ENCODE data around the gene OR5H14.
"Not testable (repeated sequence)": the region's sequence is repeated elsewhere in the genome, so short reads cannot be mapped to it uniquely, and the experiment has no call there.

The OR5H14 gene

GRCh38 chr3:98147179-98147578 is at the start of gene OR5H14:
Gene OR5H14 (plus strand): TSS chr3:98147479. CDS start chr3:98149386, 1,907 bp downstream.
- ATAC-seq = no peak

- ATAC-seq = no peak
These were observed 47.4 kb upstream of the OR5H14 start for GRCh38 chr3:98099848-98100247.

GRCh38 chr3:98108162-98108561 is 39.1 kb upstream of the OR5H14 start:
- ATAC-seq = no peak

GRCh38 chr3:98109807-98110549 is 37.3 kb upstream of the OR5H14 start:
- ATAC-seq = no peak

GRCh38 chr3:98110550-98110908 is 36.8 kb upstream of the OR5H14 start:
- no peak for ATAC-seq

GRCh38 chr3:98114264-98114663 is 33.0 kb upstream of the OR5H14 start:
- ATAC-seq = no peak

- no peak for ATAC-seq
These were observed 31.6 kb upstream of the OR5H14 start for GRCh38 chr3:98115717-98116116.

GRCh38 chr3:98130421-98130820 is 16.9 kb upstream of the OR5H14 start, which contains the start of gene OR5H1:
Gene OR5H1 (plus strand): TSS chr3:98130721. CDS start chr3:98132698, 1,977 bp downstream.
- ATAC-seq = no peak

- no peak for ATAC-seq
These were observed 10.6 kb upstream of the OR5H14 start for GRCh38 chr3:98136631-98137030.

GRCh38 chr3:98137826-98138557 is 9.3 kb upstream of the OR5H14 start:
- not testable (repeated sequence) for ATAC-seq

- ATAC-seq = no peak
These were observed 6.7 kb upstream of the OR5H14 start for GRCh38 chr3:98140531-98140930.

- no peak for ATAC-seq
These were observed 1.5 kb downstream of the OR5H14 start for GRCh38 chr3:98148751-98149150.

GRCh38 chr3:98149456-98149855 is 2.2 kb downstream of the OR5H14 start:
- not testable (repeated sequence) for ATAC-seq

GRCh38 chr3:98151241-98151640 is 4.0 kb downstream of the OR5H14 start:
- ATAC-seq = no peak

- no peak for ATAC-seq
These were observed 19.1 kb downstream of the OR5H14 start, which contains the start of gene OR5H15 for GRCh38 chr3:98166396-98166795. Gene OR5H15 (plus strand): TSS chr3:98166696. CDS start chr3:98168700, 2,004 bp downstream.

GRCh38 chr3:98171071-98171470 is 23.8 kb downstream of the OR5H14 start:
- ATAC-seq = no peak

- ATAC-seq = no peak
These were observed 25.3 kb downstream of the OR5H14 start for GRCh38 chr3:98172621-98173020.

GRCh38 chr3:98180319-98180890 is 33.1 kb downstream of the OR5H14 start:
- no peak for ATAC-seq

GRCh38 chr3:98182196-98182595 is 34.9 kb downstream of the OR5H14 start:
- no peak for ATAC-seq

GRCh38 chr3:98185180-98185579 is 37.9 kb downstream of the OR5H14 start:
- ATAC-seq = no peak

- ATAC-seq = no peak
These were observed 41.3 kb downstream of the OR5H14 start for GRCh38 chr3:98188545-98188944.

- ATAC-seq = not testable (repeated sequence)
These were observed 43.6 kb downstream of the OR5H14 start for GRCh38 chr3:98190911-98191310.

- not testable (repeated sequence) for ATAC-seq
These were observed 49.0 kb downstream of the OR5H14 start for GRCh38 chr3:98196293-98196692.

GRCh38 chr3:98199020-98199419 is 51.7 kb downstream of the OR5H14 start:
- no peak for ATAC-seq
